ENCODE results near the gene KCNJ5.

Gene KCNJ5

GRCh38 chr11:128890543-128891368, at the start of gene KCNJ5:
Gene KCNJ5 (plus strand): TSS chr11:128891356. CDS start chr11:128911274, 19,918 bp downstream.
- no peak for DNase-seq (ENCODE audit: low read depth in 2 of 2)

DNA sequence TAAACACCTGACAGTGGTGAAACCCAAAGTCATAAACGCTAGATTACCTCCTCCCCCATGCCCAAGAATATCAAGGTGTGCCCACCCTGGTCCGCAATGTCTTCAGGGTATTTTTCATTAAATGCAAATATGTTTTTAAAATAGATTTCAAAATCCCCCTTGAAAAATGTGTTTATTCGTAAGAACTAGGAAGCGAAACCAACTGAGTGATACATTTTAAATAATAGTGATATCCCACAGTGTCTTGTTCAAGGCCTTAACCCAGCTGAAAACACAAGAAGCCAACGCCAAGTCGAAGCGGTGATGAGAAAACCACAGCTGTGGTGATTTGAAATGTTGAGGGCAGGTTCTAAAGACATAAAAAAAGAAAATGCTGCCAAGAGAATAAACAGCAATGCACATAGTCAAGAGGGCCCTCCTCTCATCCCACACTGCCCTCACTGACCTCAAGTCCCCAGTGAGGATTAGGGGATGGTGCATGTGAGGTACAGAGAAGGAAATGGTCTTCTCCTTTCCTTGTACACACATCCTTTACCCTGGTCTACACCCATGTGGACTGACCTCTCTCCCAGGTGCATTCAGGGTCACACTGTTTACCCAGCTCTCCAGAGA, 49.6 kb upstream of the KCNJ5 start:
- no peak for DNase-seq (ENCODE audit: low read depth in 2 of 2)

DNA sequence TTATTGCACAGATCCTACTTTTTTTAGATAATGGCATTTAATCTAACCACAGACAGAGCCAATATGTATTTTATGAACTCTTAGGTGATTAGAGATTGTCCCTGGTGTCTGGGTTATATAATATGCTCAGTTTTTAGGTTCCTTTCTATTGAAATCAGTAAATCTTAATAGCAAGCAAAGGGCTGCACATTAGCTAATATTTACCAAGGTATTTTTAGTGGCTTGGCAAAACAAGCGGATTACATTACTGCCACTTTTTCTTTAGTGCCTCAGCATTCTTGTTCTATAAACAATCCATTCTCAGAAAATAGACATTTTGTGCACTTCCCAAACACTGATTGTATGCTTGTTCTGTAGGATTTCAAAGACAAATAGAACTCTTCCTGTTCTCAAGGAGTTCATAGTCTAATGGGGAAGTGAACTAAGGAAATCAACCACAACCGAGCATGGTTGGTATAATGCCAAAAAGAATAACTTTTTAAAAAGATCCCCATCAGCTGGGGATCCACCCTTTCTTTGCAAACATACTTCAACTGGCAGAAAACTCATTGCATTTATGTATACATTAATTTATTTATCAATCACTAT, 47.9 kb upstream of the KCNJ5 start:
- DNase-seq (ENCODE audit: low read depth in 2 of 2) = no peak

- DNase-seq (ENCODE audit: low read depth in 2 of 2) = no peak
Observed at GRCh38 chr11:128845334-128845780, 45.8 kb upstream of the KCNJ5 start.

DNA sequence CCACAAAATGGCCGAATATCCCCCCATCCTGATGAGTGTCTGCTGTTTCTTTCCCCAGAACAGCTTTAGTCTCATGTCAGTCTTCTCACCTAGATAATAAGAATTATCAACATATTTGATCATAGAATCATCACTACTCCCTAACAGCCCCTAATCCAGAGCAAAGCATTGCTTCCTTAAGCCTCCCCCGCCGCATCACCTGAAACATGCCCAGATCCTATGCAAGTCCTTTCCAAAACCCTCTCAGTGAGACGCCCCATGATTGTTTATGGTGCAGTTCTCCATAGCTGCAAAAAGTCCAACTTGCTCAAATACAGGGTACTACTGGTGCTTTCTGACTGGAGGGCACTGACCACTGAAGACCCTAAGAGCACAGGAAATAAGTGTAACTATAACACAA, 44.2 kb upstream of the KCNJ5 start:
- no peak for DNase-seq (ENCODE audit: low read depth in 2 of 2)

DNA sequence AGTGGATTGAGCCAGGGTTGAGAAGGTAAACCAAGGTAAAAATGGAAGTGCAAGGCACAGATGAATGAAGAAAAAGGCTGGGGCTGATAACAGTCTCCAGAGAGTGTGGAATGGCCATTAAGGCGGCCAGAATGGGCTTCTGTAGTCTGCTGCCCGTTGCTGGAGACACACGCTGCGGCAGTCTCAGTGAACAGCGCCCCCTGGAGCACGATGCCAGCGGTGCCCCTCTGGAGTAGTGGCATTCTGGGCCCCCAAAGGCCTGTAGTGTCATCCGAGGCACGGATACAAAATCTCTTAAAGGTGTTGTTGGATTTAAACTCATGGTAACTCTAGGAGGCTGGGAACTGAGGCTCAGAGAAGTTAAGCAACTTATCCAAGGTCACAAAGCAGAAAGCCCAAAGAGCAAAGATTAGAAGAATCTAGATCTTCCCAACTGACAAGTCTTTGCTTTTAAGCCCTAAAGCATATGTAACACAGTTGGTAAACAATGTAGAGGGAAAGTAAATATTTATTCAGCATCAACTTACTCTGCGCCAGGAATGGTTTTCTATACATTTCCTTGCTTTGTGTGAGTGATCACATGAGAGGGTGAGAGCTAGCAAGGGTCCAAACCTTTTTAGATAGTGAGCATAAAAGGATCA, 42.2 kb upstream of the KCNJ5 start:
- no peak for DNase-seq (ENCODE audit: low read depth in 2 of 2)

- no peak for DNase-seq (ENCODE audit: low read depth in 2 of 2)
Observed at GRCh38 chr11:128852327-128853023, 38.7 kb upstream of the KCNJ5 start.

- DNase-seq (ENCODE audit: low read depth in 2 of 2) = no peak
Observed at GRCh38 chr11:128853559-128853958, 37.6 kb upstream of the KCNJ5 start.

GRCh38 chr11:128854841-128855240, 36.3 kb upstream of the KCNJ5 start:
- no peak for DNase-seq (ENCODE audit: low read depth in 2 of 2)

DNA sequence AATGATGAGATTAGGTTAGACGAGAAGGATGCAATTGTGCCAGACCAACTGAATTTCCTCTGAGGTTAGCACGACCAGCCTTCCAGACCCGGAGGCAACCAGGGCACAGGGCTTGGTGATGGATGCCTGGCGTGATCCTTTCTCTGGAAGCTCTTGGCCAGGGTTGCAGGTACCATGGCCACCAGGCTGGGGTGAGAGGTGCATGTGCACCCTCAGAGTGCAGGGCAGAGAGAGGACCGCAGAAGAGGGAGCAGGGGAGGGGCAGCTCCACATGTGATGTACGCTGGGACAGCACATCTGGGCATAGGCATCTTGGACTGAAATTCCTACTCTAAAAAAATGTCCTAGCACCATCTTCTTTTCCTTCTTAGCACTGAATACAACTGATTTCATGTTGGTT, 34.9 kb upstream of the KCNJ5 start:
- DNase-seq (ENCODE audit: low read depth in 2 of 2) = no peak

GRCh38 chr11:128857341-128857740, 33.8 kb upstream of the KCNJ5 start:
- no peak for DNase-seq (ENCODE audit: low read depth in 2 of 2)

GRCh38 chr11:128859563-128860441, 31.4 kb upstream of the KCNJ5 start:
- DNase-seq (ENCODE audit: low read depth in 2 of 2) = no peak

GRCh38 chr11:128860571-128861361, 30.4 kb upstream of the KCNJ5 start:
- DNase-seq (ENCODE audit: low read depth in 2 of 2) = no peak

DNA sequence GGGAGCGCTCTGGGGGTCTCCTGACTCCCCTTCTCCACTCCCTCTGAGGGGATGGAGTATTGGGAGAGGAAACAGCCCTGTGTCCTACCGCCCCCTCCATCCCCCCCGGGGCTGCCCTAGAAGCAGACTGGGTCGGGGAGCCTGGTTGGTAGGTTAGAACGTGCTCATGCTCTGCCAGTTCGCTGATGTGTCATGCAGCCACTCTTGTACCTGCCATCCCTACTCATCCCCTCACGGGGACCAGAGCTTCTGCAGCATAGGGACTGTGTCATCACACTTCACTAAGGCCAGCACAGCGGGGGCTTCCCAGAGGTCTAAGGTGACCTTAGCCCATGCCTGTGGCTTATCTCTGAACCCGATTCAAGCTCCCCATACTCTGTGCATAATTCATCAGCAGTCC, 28.8 kb upstream of the KCNJ5 start:
- DNase-seq (ENCODE audit: low read depth in 2 of 2) = no peak

DNA sequence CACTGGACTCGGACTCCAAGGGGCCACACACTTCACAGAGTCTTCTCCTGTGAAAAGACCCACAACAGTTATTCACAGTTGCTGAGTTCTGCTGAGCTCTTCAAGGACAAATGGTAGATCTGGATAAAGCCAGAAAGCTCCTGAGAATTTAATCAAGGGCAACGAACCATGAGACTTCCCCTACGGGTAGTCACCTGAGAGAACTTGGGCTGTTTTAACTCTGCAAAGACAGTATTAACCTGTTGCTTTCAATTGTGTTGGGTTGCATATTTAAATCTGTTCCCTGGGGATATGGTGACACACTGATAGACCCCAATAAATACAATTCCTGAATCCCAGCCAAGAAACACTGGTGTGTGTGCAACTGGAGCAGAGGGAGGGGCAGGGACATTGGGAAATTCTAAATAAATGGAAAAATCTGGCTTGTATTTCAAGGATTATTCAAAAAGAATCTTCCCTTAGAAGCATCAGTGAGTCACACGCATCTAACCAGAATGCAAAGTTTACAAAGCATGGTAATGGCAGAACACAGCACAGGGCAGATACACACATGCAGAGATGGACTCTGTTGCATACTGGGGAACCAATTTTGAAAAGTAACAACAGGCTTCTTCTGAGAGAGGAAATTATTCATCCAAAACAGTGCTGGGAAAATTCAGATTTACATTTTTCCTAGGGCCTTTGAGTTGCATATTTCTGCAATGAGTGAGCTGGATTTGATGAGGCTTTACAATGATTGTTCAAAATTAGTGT, 28.1 kb upstream of the KCNJ5 start:
- DNase-seq (ENCODE audit: low read depth in 2 of 2) = peak; percentile 65 to 68

DNA sequence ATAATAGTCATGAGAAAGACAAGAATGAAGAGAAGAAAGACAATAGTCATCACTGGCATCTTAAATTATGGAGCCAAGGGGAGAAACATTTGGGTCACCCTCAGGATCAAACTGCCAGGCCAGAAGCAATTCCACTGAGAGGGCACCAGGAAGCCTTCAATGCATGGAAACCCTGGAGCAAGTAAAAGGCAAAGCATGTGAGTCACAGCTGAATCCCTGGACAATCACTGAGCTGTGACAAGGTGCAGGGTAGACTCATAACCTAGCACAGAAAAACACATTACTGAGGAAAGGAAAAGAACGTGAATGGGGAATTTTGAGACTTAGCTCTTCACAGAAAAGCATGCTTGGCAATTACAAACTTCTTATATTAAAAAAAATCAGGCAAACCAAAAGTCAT, 25.7 kb upstream of the KCNJ5 start:
- DNase-seq (ENCODE audit: low read depth in 2 of 2) = no peak

GRCh38 chr11:128867277-128867676, 23.9 kb upstream of the KCNJ5 start, which contains the start of gene KCNJ1:
Gene KCNJ1 (minus strand): TSS chr11:128867296. CDS start chr11:128840243, 27,053 bp downstream.
- no peak for DNase-seq (ENCODE audit: low read depth in 2 of 2)

- no peak for DNase-seq (ENCODE audit: low read depth in 2 of 2)
Observed at GRCh38 chr11:128868841-128869671, 22.1 kb upstream of the KCNJ5 start.
